Endothelial cell of umbilical vein (primary cell): Measurements from ENCODE around the gene FAM171A2. TPM values are rescaled to one million over a fixed set of nuclear protein-coding genes. Genes with fewer than 3 reads are reported as not detected.
A peak's percentile ranks its signal among the peaks of the same experiment; 100 is the strongest.

Experiments
- BruUV-seq: library from RNA; stranded (reverse); fragments of 400-500 nt; replicated peaks from 2 replicates; lab custom pipeline; 2021; lab: Mats Ljungman, UMichigan
- CTCF ChIA-PET: fragments of 300-600, 350-600 bp; sonication (Branson Sonifier 250); formaldehyde crosslinking; loops from one replicate; lab custom pipeline; 2021; ENCODE audit warnings: antibody characterized with exemption, inconsistent platforms; lab: Charles Lee
- POLR2A ChIA-PET: fragments of 300-600, 350-600 bp; sonication (Branson Sonifier 250); formaldehyde crosslinking; loops from one replicate; lab custom pipeline; 2021; ENCODE audit warnings: antibody characterized with exemption, inconsistent platforms; lab: Charles Lee
- DNase-seq: peaks from one replicate; pipeline ENCODE4 v3.0.0-alpha.2; 2011; ENCODE audit warnings: low read depth, low spot score
- FAIRE-seq: peaks from 2 replicates; lab custom pipeline; 2011; peaks lifted over from hg19 to GRCh38; lab: Jason Lieb, UNC
- H2AFZ ChIP-seq: 2 replicates; pipeline ENCODE4 v1.6.0; 2012; ENCODE audit warnings: low read depth, low read length, control low read depth, inconsistent platforms
- H3K27ac ChIP-seq: 2 replicates; pipeline ENCODE4 v1.5.1; 2011; ENCODE audit warnings: low read depth, mild to moderate bottlenecking, control low read depth, low read length, moderate library complexity; ENCODE audit not compliant: insufficient read depth
- H3K27me3 ChIP-seq, 2 experiments: 2 replicates each; pipeline versions ENCODE4 v1.6.0 to v1.6.1; 2011; ENCODE audit warnings: low read length in 2 of 2, mixed read lengths in 1 of 2; ENCODE audit not compliant: control insufficient read depth in 2 of 2, insufficient read depth in 2 of 2
- H3K36me3 ChIP-seq, 2 experiments: 2 replicates in 1 of 2; 3 replicates in 1 of 2; pipeline ENCODE4 v1.5.1; 2011; ENCODE audit warnings: low read length in 2 of 2, mild to moderate bottlenecking in 1 of 2, moderate library complexity in 1 of 2; ENCODE audit not compliant: control insufficient read depth in 2 of 2, insufficient read depth in 2 of 2; ENCODE audit errors: extremely low read depth in 1 of 2
- H3K4me1 ChIP-seq: 3 replicates; pipeline ENCODE4 v1.5.1; 2011; ENCODE audit warnings: mild to moderate bottlenecking, low read length; ENCODE audit not compliant: control insufficient read depth, insufficient read depth; ENCODE audit errors: extremely low read depth
- H3K4me2 ChIP-seq: 2 replicates; pipeline ENCODE4 v1.6.1; 2011; ENCODE audit warnings: low read length, control low read depth, mixed read lengths; ENCODE audit not compliant: insufficient read depth
- H3K4me3 ChIP-seq, 3 experiments: fragments of 200-600 bp in 1 of 3; sonication (generic), shearing (Covaris generic) in 1 of 3; replicated peaks in 1 of 3; 2 replicates each; pipeline ENCODE4 v1.5.1; 2011 to 2016; ENCODE audit warnings: control low read depth in 3 of 3, low read length in 3 of 3, mild to moderate bottlenecking in 2 of 3, inconsistent platforms in 1 of 3, low read depth in 1 of 3, moderate library complexity in 1 of 3; ENCODE audit not compliant: insufficient read depth in 1 of 3
- H3K79me2 ChIP-seq: 2 replicates; pipeline ENCODE4 v1.6.0; 2012; ENCODE audit warnings: low read length, inconsistent platforms; ENCODE audit not compliant: control insufficient read depth, insufficient read depth
- H3K9ac ChIP-seq: replicated peaks from 2 replicates; pipeline ENCODE3; 2011; ENCODE audit warnings: low read length, control low read depth; ENCODE audit not compliant: insufficient read depth; ENCODE audit errors: extremely low read depth
- H3K9me1 ChIP-seq: replicated peaks from 3 replicates; pipeline ENCODE4 v1.6.0; 2011; ENCODE audit warnings: mild to moderate bottlenecking, low read length; ENCODE audit not compliant: control insufficient read depth, insufficient read depth; ENCODE audit errors: extremely low read depth
- H3K9me3 ChIP-seq: replicated peaks from 2 replicates; pipeline ENCODE4 v1.5.1; 2012; ENCODE audit warnings: low read length, inconsistent platforms; ENCODE audit not compliant: control insufficient read depth, insufficient read depth
- H4K20me1 ChIP-seq: replicated peaks from 2 replicates; pipeline ENCODE3; 2011; ENCODE audit warnings: mild to moderate bottlenecking, low read length; ENCODE audit not compliant: control insufficient read depth, insufficient read depth; ENCODE audit errors: extremely low read depth
- EZH2 ChIP-seq: IDR thresholded peaks from 2 replicates; pipeline ENCODE4 v1.6.1; 2012; ENCODE audit warnings: borderline replicate concordance, low read depth, mild to moderate bottlenecking, moderate library complexity, low read length, inconsistent platforms; ENCODE audit not compliant: severe bottlenecking
- FOS ChIP-seq: IDR thresholded peaks from 2 replicates; pipeline ENCODE4 v1.6.1; 2011; ENCODE audit warnings: mild to moderate bottlenecking, low read length, moderate library complexity, borderline replicate concordance; ENCODE audit not compliant: insufficient read depth
- GATA2 ChIP-seq: IDR thresholded peaks from 2 replicates; pipeline ENCODE4 v1.7.0; 2011; ENCODE audit warnings: low read depth, mild to moderate bottlenecking, moderate library complexity, mixed read lengths, low read length; ENCODE audit not compliant: insufficient read length, insufficient read depth
- MYC ChIP-seq: IDR thresholded peaks from one replicate; pipeline ENCODE4 v1.6.1; 2011; ENCODE audit warnings: mild to moderate bottlenecking, low read depth, low read length
- POLR2A ChIP-seq: IDR thresholded peaks from 2 replicates; pipeline ENCODE4 v1.6.1; 2012; ENCODE audit warnings: low read depth, mild to moderate bottlenecking, control low read depth, low read length
- dilution Hi-C: fragments of 300-500 bp; cut with MboI; formaldehyde crosslinking; loops from one replicate; pipeline ENCODE4 v1.15.0; 2019; ENCODE audit warnings: low sequenced_read_pairs; ENCODE audit not compliant: extremely low pct_ligation_motif_present
- intact Hi-C: fragments of 100-400 bp; cut with micrococcal nuclease; formaldehyde crosslinking; loops from one replicate; pipeline ENCODE4 v1.10.0; 2022
- polyA plus RNA-seq, 4 experiments: library from polyadenylated mRNA; depleted of rRNA in 3 of 4; stranded (reverse) in 3 of 4; unstranded in 1 of 4; fragments of >200 nt; gene quantifications; 2 replicates each; pipeline versions ENCODE4 v1.2.1 to v1.2.3, GENCODE V29; 2011 to 2012; ENCODE audit warnings: missing spikeins in 1 of 4
- total RNA-seq: library from RNA; stranded (reverse); gene quantifications from 2 replicates; pipeline ENCODE4 v1.2.3, GENCODE V29; 2021
- TF ChIP-seq, protein P1 (sequence below): IDR thresholded peaks from 2 replicates; pipeline ENCODE4 v1.6.1; 2011; ENCODE audit not compliant: insufficient read depth, insufficient read length
- TF ChIP-seq, protein P2 (sequence below), 2 donors: IDR thresholded peaks; 1 replicate in 1 of 2; 2 replicates in 1 of 2; pipeline ENCODE4 v1.5.1; 2011; ENCODE audit warnings: low read length in 2 of 2, mild to moderate bottlenecking in 2 of 2, moderate library complexity in 2 of 2, control low read depth in 1 of 2, inconsistent platforms in 1 of 2, low read depth in 1 of 2; ENCODE audit not compliant: insufficient read depth in 1 of 2; ENCODE audit errors: extremely low read depth in 1 of 2

The FAM171A2 gene
- total and polyA plus RNA-seq, 2 donors (not counting 3 experiments of a cell fraction or from before 2014, with no cell fraction given), result 11.3 to 13.4 TPM

DNA sequence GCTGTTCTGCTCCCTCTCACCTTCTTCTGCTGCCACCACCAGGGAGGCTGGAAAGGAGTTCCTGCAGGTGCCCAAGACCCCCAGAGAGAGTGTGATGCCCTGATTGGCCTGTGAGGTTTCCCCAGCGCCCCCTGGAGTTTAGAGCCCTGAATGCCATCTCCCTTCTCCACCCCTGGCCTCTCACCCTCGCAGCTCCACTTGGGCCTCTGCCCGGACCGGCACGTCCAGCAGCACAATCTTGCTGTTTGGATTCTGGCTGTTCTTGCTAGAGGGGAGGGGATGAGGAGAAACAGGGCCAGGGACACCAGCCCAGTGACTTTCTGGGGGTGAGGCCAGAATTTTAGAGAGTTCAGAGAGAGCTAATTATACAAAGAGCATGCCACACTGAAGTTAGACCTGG, 12.5 kb upstream of the FAM171A2 start:
- H4K20me1 ChIP-seq, result no peaks in the 10 kb centered on the region
- no peaks in the 10 kb centered on the region for H3K9me3 ChIP-seq
- DNase-seq (peak; percentile 24), FAIRE-seq (no peak)
- H3K9me1 ChIP-seq, result no peaks in the 10 kb centered on the region
- H3K27ac ChIP-seq, result no peak overlapping the region
- no peak overlapping the region for H2AFZ ChIP-seq
- no peaks in the 10 kb centered on the region for H3K4me1 ChIP-seq
- POLR2A ChIA-PET, result no interaction called here
- intact Hi-C loops (no loop called here), dilution Hi-C loops (no loop called here)
- H3K36me3 ChIP-seq, result no peaks in the 10 kb centered on the region
- H3K79me2 ChIP-seq, result no peaks in the 10 kb centered on the region
- H3K4me2 ChIP-seq, result no peak overlapping the region
- CTCF ChIA-PET, result interaction anchor here (0.9 to 2.9 kb wide), 9 partner anchors 9 to 147 kb away, joined by 3 to 16 read pairs (median 4); partner anchors contain the start of gene FAM171A2
- H3K9ac ChIP-seq, result no peak overlapping the region
- TF ChIP-seq FOS, result no peak
- no peak for TF ChIP-seq POLR2A
- TF ChIP-seq, protein P1, sequence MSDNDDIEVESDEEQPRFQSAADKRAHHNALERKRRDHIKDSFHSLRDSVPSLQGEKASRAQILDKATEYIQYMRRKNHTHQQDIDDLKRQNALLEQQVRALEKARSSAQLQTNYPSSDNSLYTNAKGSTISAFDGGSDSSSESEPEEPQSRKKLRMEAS, result no peak
- no peak for TF ChIP-seq GATA2
- TF ChIP-seq EZH2, result no peak
- TF ChIP-seq, protein P2, sequence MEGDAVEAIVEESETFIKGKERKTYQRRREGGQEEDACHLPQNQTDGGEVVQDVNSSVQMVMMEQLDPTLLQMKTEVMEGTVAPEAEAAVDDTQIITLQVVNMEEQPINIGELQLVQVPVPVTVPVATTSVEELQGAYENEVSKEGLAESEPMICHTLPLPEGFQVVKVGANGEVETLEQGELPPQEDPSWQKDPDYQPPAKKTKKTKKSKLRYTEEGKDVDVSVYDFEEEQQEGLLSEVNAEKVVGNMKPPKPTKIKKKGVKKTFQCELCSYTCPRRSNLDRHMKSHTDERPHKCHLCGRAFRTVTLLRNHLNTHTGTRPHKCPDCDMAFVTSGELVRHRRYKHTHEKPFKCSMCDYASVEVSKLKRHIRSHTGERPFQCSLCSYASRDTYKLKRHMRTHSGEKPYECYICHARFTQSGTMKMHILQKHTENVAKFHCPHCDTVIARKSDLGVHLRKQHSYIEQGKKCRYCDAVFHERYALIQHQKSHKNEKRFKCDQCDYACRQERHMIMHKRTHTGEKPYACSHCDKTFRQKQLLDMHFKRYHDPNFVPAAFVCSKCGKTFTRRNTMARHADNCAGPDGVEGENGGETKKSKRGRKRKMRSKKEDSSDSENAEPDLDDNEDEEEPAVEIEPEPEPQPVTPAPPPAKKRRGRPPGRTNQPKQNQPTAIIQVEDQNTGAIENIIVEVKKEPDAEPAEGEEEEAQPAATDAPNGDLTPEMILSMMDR (IDR thresholded peaks at IDR 0.05; ENCODE audit: extremely low read depth in 1 of 2, insufficient read depth in 1 of 2, low read depth in 1 of 2, low read length in 2 of 2), result peak; percentile 53 to 66
- no peak for TF ChIP-seq MYC
- no peaks in the 10 kb centered on the region for H3K27me3 ChIP-seq
- no TSS peak for BruUV-seq
- no peak overlapping the region for H3K4me3 ChIP-seq
